Omental fat pad (tissue), 4 donors: ENCODE data around the gene PLEKHM3. TPM values are rescaled to one million over a fixed set of nuclear protein-coding genes. Genes with fewer than 3 reads are reported as not detected.

ENCODE experiments used
- ATAC-seq: fragments of 150-250 bp; one replicate; pipeline ENCODE4 v1.9.1; 2016; ENCODE audit warnings: mild to moderate bottlenecking, moderate library complexity; ENCODE audit not compliant: low FRiP score
- DNase-seq: peaks from one replicate; pipeline ENCODE4 v3.0.0-alpha.2; 2019; ENCODE audit warnings: low spot score
- total RNA-seq, 4 donors: library from RNA; depleted of rRNA; stranded (reverse); fragments of >200 nt; gene quantifications; one replicate each; pipeline ENCODE4 v1.1.0, GENCODE V29; 2016
- TF ChIP-seq, protein P1 (sequence below), 3 donors: fragments of 450-650 bp; IDR thresholded peaks; one replicate each; pipeline ENCODE4 v1.5.1; 2016 to 2017; ENCODE audit warnings: antibody characterized with exemption in 3 of 3, mild to moderate bottlenecking in 3 of 3, moderate library complexity in 2 of 3

The PLEKHM3 gene
- total RNA-seq, 4 donors from 2014 or later, result 14.1 to 31.4 (median 24.2) TPM

DNA sequence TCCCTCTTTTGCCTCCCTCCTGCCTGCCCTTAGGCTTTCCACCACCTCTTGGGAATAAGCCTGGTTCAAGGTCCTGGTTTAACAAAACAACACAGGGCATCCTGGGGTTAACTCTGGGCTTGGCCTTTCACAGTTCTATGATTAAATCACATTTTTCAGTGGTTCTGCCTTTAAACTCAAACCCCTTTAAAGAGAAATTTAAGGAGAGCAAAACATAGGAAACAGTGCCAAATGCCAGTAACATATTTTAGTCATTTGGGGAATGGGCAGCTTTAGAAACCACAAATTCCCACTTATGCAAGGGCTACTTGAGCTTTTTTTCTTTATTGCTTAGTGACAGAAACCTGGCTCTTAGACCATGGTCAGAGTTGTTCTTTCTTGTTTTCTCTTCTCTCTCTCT is 143.4 kb downstream of the PLEKHM3 start:
- TF ChIP-seq, protein P1, sequence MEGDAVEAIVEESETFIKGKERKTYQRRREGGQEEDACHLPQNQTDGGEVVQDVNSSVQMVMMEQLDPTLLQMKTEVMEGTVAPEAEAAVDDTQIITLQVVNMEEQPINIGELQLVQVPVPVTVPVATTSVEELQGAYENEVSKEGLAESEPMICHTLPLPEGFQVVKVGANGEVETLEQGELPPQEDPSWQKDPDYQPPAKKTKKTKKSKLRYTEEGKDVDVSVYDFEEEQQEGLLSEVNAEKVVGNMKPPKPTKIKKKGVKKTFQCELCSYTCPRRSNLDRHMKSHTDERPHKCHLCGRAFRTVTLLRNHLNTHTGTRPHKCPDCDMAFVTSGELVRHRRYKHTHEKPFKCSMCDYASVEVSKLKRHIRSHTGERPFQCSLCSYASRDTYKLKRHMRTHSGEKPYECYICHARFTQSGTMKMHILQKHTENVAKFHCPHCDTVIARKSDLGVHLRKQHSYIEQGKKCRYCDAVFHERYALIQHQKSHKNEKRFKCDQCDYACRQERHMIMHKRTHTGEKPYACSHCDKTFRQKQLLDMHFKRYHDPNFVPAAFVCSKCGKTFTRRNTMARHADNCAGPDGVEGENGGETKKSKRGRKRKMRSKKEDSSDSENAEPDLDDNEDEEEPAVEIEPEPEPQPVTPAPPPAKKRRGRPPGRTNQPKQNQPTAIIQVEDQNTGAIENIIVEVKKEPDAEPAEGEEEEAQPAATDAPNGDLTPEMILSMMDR (IDR thresholded peaks at IDR 0.05), result no peak
- DNase-seq (no peak), ATAC-seq (no peak)

GRCh38 chr2:207879536-207879935 is 145.8 kb downstream of the PLEKHM3 start:
- DNase-seq (no peak), ATAC-seq (no peak)
- TF ChIP-seq, protein P1 (IDR thresholded peaks at IDR 0.05), result no peak

GRCh38 chr2:207876842-207877535 is 148.3 kb downstream of the PLEKHM3 start:
- ATAC-seq (peak; percentile 73), DNase-seq (no peak)
- TF ChIP-seq, protein P1 (IDR thresholded peaks at IDR 0.05), result no peak

GRCh38 chr2:207875473-207876212 is 149.7 kb downstream of the PLEKHM3 start:
- TF ChIP-seq, protein P1 (IDR thresholded peaks at IDR 0.05), result no peak
- ATAC-seq (no peak), DNase-seq (no peak)

- no peak for DNase-seq
- TF ChIP-seq, protein P1 (IDR thresholded peaks at IDR 0.05), result no peak
- no peak for ATAC-seq
Measured at GRCh38 chr2:207873794-207874193, 151.5 kb downstream of the PLEKHM3 start.

DNA sequence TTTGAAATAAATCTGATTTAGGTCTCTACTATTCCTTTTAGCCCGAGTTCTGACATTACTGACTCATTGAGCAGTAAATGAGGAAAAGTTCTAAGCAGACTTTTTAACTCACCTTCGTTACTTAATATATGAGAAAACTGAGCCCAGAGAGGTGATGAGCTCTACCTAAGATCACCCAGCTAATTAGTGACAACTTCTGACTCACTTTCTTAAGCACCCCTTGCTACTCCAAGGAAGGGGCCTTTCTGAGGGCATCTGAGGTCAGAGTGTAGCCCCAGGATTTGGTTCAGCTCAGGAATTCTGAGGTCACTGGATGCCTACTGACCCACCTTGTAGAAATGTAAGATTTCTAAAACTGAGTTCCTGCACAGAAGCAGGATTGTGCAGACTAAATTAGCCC is 153.4 kb downstream of the PLEKHM3 start:
- TF ChIP-seq, protein P1 (IDR thresholded peaks at IDR 0.05), result no peak
- DNase-seq (no peak), ATAC-seq (no peak)

GRCh38 chr2:207871506-207871905 is 153.8 kb downstream of the PLEKHM3 start:
- DNase-seq (no peak), ATAC-seq (no peak)
- TF ChIP-seq, protein P1 (IDR thresholded peaks at IDR 0.05), result no peak
